H1 (cell line): ENCODE data around the gene GPR42. TPM values are rescaled to one million over a fixed set of nuclear protein-coding genes. Genes with fewer than 3 reads are reported as not detected.
A peak's percentile ranks its signal among the peaks of the same experiment; 100 is the strongest.

ENCODE experiments used
- CTCF ChIA-PET: fragments of 300-600 bp; sonication (Branson Sonifier 250); formaldehyde crosslinking; loops from one replicate; lab custom pipeline; 2021; ENCODE audit not compliant: partially characterized antibody; lab: Charles Lee
- POLR2A ChIA-PET: fragments of 300-600 bp; sonication (Branson Sonifier 250); formaldehyde crosslinking; loops from one replicate; lab custom pipeline; 2021; ENCODE audit warnings: inconsistent platforms; ENCODE audit not compliant: partially characterized antibody; lab: Charles Lee
- DNase-seq, 2 experiments: peaks; one replicate each; pipeline versions ENCODE4 v3.0.0 to v3.0.0-alpha.2; 2010 to 2022; ENCODE audit warnings: low spot score in 2 of 2, low read depth in 1 of 2, mixed read lengths in 1 of 2
- FAIRE-seq: peaks from 2 replicates; lab custom pipeline; 2011; peaks lifted over from hg19 to GRCh38; lab: Jason Lieb, UNC
- H2AFZ ChIP-seq: 2 replicates; pipeline ENCODE4 v1.8.1; 2012; ENCODE audit warnings: low read length, inconsistent platforms
- H2AK5ac ChIP-seq: 2 replicates; pipeline ENCODE4 v1.6.1; 2013; ENCODE audit warnings: low read depth, low read length
- H2BK120ac ChIP-seq: replicated peaks from 2 replicates; pipeline ENCODE3; 2013; ENCODE audit warnings: low read depth, low read length, inconsistent platforms
- H2BK12ac ChIP-seq: 2 replicates; pipeline ENCODE4 v1.6.1; 2013; ENCODE audit warnings: low read depth, low read length
- H2BK15ac ChIP-seq: 2 replicates; pipeline ENCODE4 v1.6.1; 2013; ENCODE audit warnings: low read length
- H2BK20ac ChIP-seq: 2 replicates; pipeline ENCODE4 v1.6.1; 2013; ENCODE audit warnings: low read length
- H2BK5ac ChIP-seq: 2 replicates; pipeline ENCODE4 v1.6.1; 2013; ENCODE audit warnings: low read depth, low read length
- H3K14ac ChIP-seq: 2 replicates; pipeline ENCODE4 v1.6.1; 2013; ENCODE audit warnings: inconsistent platforms; ENCODE audit not compliant: insufficient read length
- H3K18ac ChIP-seq: 2 replicates; pipeline ENCODE4 v1.6.1; 2013; ENCODE audit warnings: low read length; ENCODE audit errors: extremely low read depth
- H3K23ac ChIP-seq: 2 replicates; pipeline ENCODE4 v1.6.1; 2013; ENCODE audit warnings: inconsistent platforms; ENCODE audit not compliant: insufficient read length
- H3K23me2 ChIP-seq: 2 replicates; pipeline ENCODE4 v1.6.1; 2013; ENCODE audit warnings: low read depth, low read length
- H3K27ac ChIP-seq: 2 replicates; pipeline ENCODE4 v1.6.1; 2011; ENCODE audit warnings: low read depth, low read length, inconsistent platforms
- H3K27me3 ChIP-seq, 4 experiments: replicated peaks in 1 of 4; 1 replicate in 1 of 4; 2 replicates in 3 of 4; pipeline versions ENCODE4 v1.6.1 to v1.8.1; 2011 to 2013; ENCODE audit warnings: low read length in 3 of 4, mild to moderate bottlenecking in 3 of 4, inconsistent platforms in 2 of 4, mixed read lengths in 2 of 4, moderate library complexity in 1 of 4; ENCODE audit not compliant: control insufficient read depth in 3 of 4, insufficient read depth in 3 of 4; ENCODE audit errors: extremely low read depth in 1 of 4
- H3K36me3 ChIP-seq, 4 experiments: 2 replicates each; pipeline versions ENCODE4 v1.6.1 to v1.8.1; 2011 to 2013; ENCODE audit warnings: mild to moderate bottlenecking in 4 of 4, low read length in 3 of 4, moderate library complexity in 2 of 4, control low read depth in 1 of 4, inconsistent platforms in 1 of 4; ENCODE audit not compliant: insufficient read depth in 4 of 4, control insufficient read depth in 2 of 4
- H3K4ac ChIP-seq: replicated peaks from 2 replicates; pipeline ENCODE3; 2013; ENCODE audit warnings: low read length, low read depth, mixed read lengths, inconsistent platforms; ENCODE audit not compliant: insufficient read length
- H3K4me1 ChIP-seq, 4 experiments: replicated peaks in 1 of 4; 1 replicate in 1 of 4; 2 replicates in 3 of 4; pipeline versions ENCODE4 v1.6.1 to v1.8.1; 2011 to 2013; ENCODE audit warnings: low read length in 3 of 4, inconsistent platforms in 2 of 4, mixed read lengths in 1 of 4; ENCODE audit not compliant: insufficient read depth in 4 of 4, control insufficient read depth in 3 of 4
- H3K4me2 ChIP-seq, 2 experiments: 2 replicates each; pipeline versions ENCODE4 v1.6.1 to v1.8.1; 2011 to 2013; ENCODE audit warnings: low read depth in 2 of 2, low read length in 2 of 2, control low read depth in 1 of 2, inconsistent platforms in 1 of 2, mild to moderate bottlenecking in 1 of 2; ENCODE audit not compliant: insufficient read depth in 1 of 2
- H3K4me3 ChIP-seq, 4 experiments: fragments of 200-600, 300-600 bp in 1 of 4; sonication (generic), shearing (Covaris generic), sonication (Bioruptor Twin) in 1 of 4; 2 replicates each; pipeline versions ENCODE4 v1.5.1 to v1.8.1; 2011 to 2016; ENCODE audit warnings: low read length in 4 of 4, low read depth in 3 of 4, control low read depth in 2 of 4, inconsistent platforms in 2 of 4, mild to moderate bottlenecking in 2 of 4, mixed read lengths in 1 of 4, moderate library complexity in 1 of 4; ENCODE audit not compliant: insufficient read depth in 2 of 4; ENCODE audit errors: extremely low read depth in 1 of 4
- H3K56ac ChIP-seq: replicated peaks from 2 replicates; pipeline ENCODE3; 2013; ENCODE audit warnings: low read depth, mild to moderate bottlenecking, mixed read lengths, low read length, inconsistent platforms; ENCODE audit not compliant: insufficient read length
- H3K79me1 ChIP-seq: 2 replicates; pipeline ENCODE4 v1.6.1; 2013; ENCODE audit warnings: low read depth, low read length, control low read depth
- H3K79me2 ChIP-seq, 2 experiments: 2 replicates each; pipeline versions ENCODE4 v1.6.1 to v1.8.1; 2012 to 2013; ENCODE audit warnings: low read length in 2 of 2, mild to moderate bottlenecking in 2 of 2, inconsistent platforms in 1 of 2; ENCODE audit not compliant: insufficient read depth in 2 of 2, control insufficient read depth in 1 of 2
- H3K9ac ChIP-seq, 4 experiments: replicated peaks in 1 of 4; 1 replicate in 1 of 4; 2 replicates in 3 of 4; pipeline versions ENCODE4 v1.6.1 to v1.8.1; 2011 to 2013; ENCODE audit warnings: low read depth in 3 of 4, low read length in 3 of 4, control low read depth in 2 of 4, mild to moderate bottlenecking in 2 of 4, moderate library complexity in 2 of 4, inconsistent platforms in 1 of 4; ENCODE audit errors: extremely low read depth in 1 of 4
- H3K9me3 ChIP-seq, 2 experiments: 2 replicates each; pipeline versions ENCODE4 v1.6.1 to v1.8.1; 2012 to 2013; ENCODE audit warnings: mild to moderate bottlenecking in 2 of 2, moderate library complexity in 2 of 2, control low read depth in 1 of 2, inconsistent platforms in 1 of 2, low read depth in 1 of 2, low read length in 1 of 2, mixed read lengths in 1 of 2; ENCODE audit not compliant: insufficient read depth in 2 of 2
- H4K20me1 ChIP-seq, 2 experiments: replicated peaks in 1 of 2; 2 replicates each; pipeline versions ENCODE3 to v1.8.1; 2011 to 2013; ENCODE audit warnings: inconsistent platforms in 2 of 2, low read length in 2 of 2, mild to moderate bottlenecking in 1 of 2; ENCODE audit not compliant: insufficient read depth in 2 of 2, control insufficient read depth in 1 of 2
- H4K5ac ChIP-seq: 2 replicates; pipeline ENCODE4 v1.6.1; 2013; ENCODE audit warnings: low read length, low read depth, mixed read lengths, inconsistent platforms; ENCODE audit not compliant: insufficient read length
- H4K8ac ChIP-seq: 2 replicates; pipeline ENCODE4 v1.8.0; 2013; ENCODE audit warnings: mild to moderate bottlenecking, moderate library complexity, low read length, inconsistent platforms; ENCODE audit not compliant: insufficient read depth; ENCODE audit errors: extremely low read depth
- H4K91ac ChIP-seq: replicated peaks from 2 replicates; pipeline ENCODE3; 2013; ENCODE audit warnings: low read length, mixed read lengths, inconsistent platforms; ENCODE audit not compliant: insufficient read length
- BACH1 ChIP-seq: IDR thresholded peaks from 2 replicates; pipeline ENCODE4 v1.6.1; 2012; ENCODE audit warnings: low read length, improper control_type of control experiment
- SIN3A ChIP-seq, 2 experiments: IDR thresholded peaks in 1 of 2; conservative IDR thresholded peaks in 1 of 2; 2 replicates each; pipeline ENCODE4 v1.6.1; 2011 to 2012; ENCODE audit warnings: low read length in 2 of 2, improper control_type of control experiment in 1 of 2, low read depth in 1 of 2, mild to moderate bottlenecking in 1 of 2
- WGBS, 2 experiments: shearing (Covaris generic) in 1 of 2; methylation state at CpG; one replicate each; pipeline versions ENCODE4 v1.1.6 to v1.1.7; 2013 to 2015; ENCODE audit warnings: low lambda C conversion rate in 2 of 2, mixed read lengths in 2 of 2, inconsistent platforms in 1 of 2, low coverage in 1 of 2, missing lambda C conversion rate in 1 of 2; ENCODE audit not compliant: insufficient replicate concordance in 2 of 2, insufficient coverage in 1 of 2, insufficient read length in 1 of 2; ENCODE audit errors: extremely low coverage in 1 of 2, missing lambda C conversion rate in 1 of 2; 5-methylcytosine and 5-hydroxymethylcytosine counted together
- polyA plus RNA-seq, 7 experiments: library from polyadenylated mRNA; depleted of rRNA in 3 of 7; stranded (reverse) in 5 of 7; unstranded in 2 of 7; fragments of >200 nt in 5 of 7; fragments of 200-250 nt in 2 of 7; gene quantifications; 1 replicate in 5 of 7; 2 replicates in 1 of 7; 4 replicates in 1 of 7; pipeline versions ENCODE4 v1.2.1 to v1.2.3, GENCODE V29; 2011 to 2013; ENCODE audit warnings: missing spikeins in 2 of 7, mixed read lengths in 2 of 7
- total RNA-seq: library from RNA; stranded (reverse); fragmentation: NEBNext Ultra II Directional; extraction: Animal tissue kit (Norgen Biotek cat#: 25700); gene quantifications from 2 replicates; pipeline ENCODE4 v1.2.1, GENCODE V29; 2021

The GPR42 gene
- total and polyA plus RNA-seq, 2 of the 8 experiments (the other 6 are each of a cell fraction or from before 2014, with no cell fraction given): not detected

- Histone ChIP-seq H3K27ac (no peak overlapping the region), H3K23me2 (no peaks in the 10 kb centered on the region), H2BK120ac (no peak overlapping the region), H4K8ac (no peak overlapping the region), H3K4ac (no peak overlapping the region), H2AK5ac (no peak overlapping the region), H3K4me3 (no peak overlapping the region), H3K4me2 (no peak overlapping the region), H4K91ac (no peak overlapping the region), H3K9me3 (no peaks in the 10 kb centered on the region), H3K4me1 (no peaks in the 10 kb centered on the region)
- POLR2A ChIA-PET: interaction anchor here (1.3 kb wide), 1 partner anchor 107 kb away, joined by 3 read pairs; no protein-coding TSS in a partner anchor
- no peak for FAIRE-seq
- WGBS, 2 experiments: 95% methylated on average over 8 of the region's 8 CpGs; no CpG with 5 or more reads in 1 of the 2 experiments
- TF ChIP-seq SIN3A (conservative IDR thresholded peaks at IDR 0.05 in 1 of 2, IDR thresholded peaks at IDR 0.05 in 1 of 2; ENCODE audit: low read depth in 1 of 2, low read length in 2 of 2) (no peak), BACH1 (no peak)
- TF ChIP-seq, all 59 proteins: peak for 0
- H3K23ac ChIP-seq: no peak overlapping the region
- no peaks in the 10 kb centered on the region for H3K79me1 ChIP-seq
- H2BK12ac ChIP-seq: 0 out of 2 replicates have a peak overlapping the region, but pooled peaks have one; percentile 39
- no peaks in the 10 kb centered on the region for H3K36me3 ChIP-seq
- no peak for DNase-seq
- H3K9ac ChIP-seq: no peak overlapping the region
- no peak overlapping the region for H2BK20ac ChIP-seq
- H2BK5ac ChIP-seq: no peak overlapping the region
- H4K20me1 ChIP-seq: no peaks in the 10 kb centered on the region
- H2AFZ ChIP-seq: no peak overlapping the region
- no peak overlapping the region for H4K5ac ChIP-seq
- H3K14ac ChIP-seq: no peak overlapping the region
- CTCF ChIA-PET: interaction anchor here (0.9 to 1.3 kb wide), 4 partner anchors 9 to 92 kb away, joined by 3 to 5 read pairs (median 3); no protein-coding TSS in a partner anchor
- H2BK15ac ChIP-seq: no peak overlapping the region
- no peaks in the 10 kb centered on the region; a peak in 1 of 7 replicates for H3K27me3 ChIP-seq
- no peak overlapping the region for H3K56ac ChIP-seq
- H3K79me2 ChIP-seq: no peaks in the 10 kb centered on the region
- H3K18ac ChIP-seq: no peak overlapping the region
These were observed 32.4 kb downstream of the GPR42 start for GRCh38 chr19:35403116-35403760.
